IPS-18c (cell line): ENCODE results near the gene TRIM33.
"Not testable (repeated sequence)": the region's sequence is repeated elsewhere in the genome, so short reads cannot be mapped to it uniquely, and the experiment has no call there.

Experiments used
- H3K4me3 ChIP-seq: 2 replicates; pipeline ENCODE4 v1.7.0; 2013; ENCODE audit warnings: low read depth, mild to moderate bottlenecking, low read length, moderate library complexity; ENCODE audit not compliant: insufficient read depth
- H3K9me3 ChIP-seq: one replicate; pipeline ENCODE4 v1.6.1; 2013; ENCODE audit warnings: mild to moderate bottlenecking, low read length, moderate library complexity; ENCODE audit not compliant: control insufficient read depth, insufficient read depth

The TRIM33 gene

GRCh38 chr1:114453361-114453784 lies 57.6 kb downstream of the TRIM33 start:
- Histone ChIP-seq H3K4me3 (no peak overlapping the region), H3K9me3 (no peaks in the 10 kb centered on the region)

- no peaks in the 10 kb centered on the region for H3K9me3 ChIP-seq
- H3K4me3 ChIP-seq: no peak overlapping the region
Measured at GRCh38 chr1:114448370-114449036, 62.5 kb downstream of the TRIM33 start.

GRCh38 chr1:114446198-114446597 lies 64.8 kb downstream of the TRIM33 start:
- H3K4me3 ChIP-seq: no peak overlapping the region
- H3K9me3 ChIP-seq: no peaks in the 10 kb centered on the region

GRCh38 chr1:114443226-114443625 lies 67.8 kb downstream of the TRIM33 start:
- H3K4me3 ChIP-seq, H3K9me3 ChIP-seq: not testable (repeated sequence)

- Histone ChIP-seq H3K4me3 (no peak overlapping the region), H3K9me3 (no peaks in the 10 kb centered on the region)
Measured at GRCh38 chr1:114441332-114441731, 69.7 kb downstream of the TRIM33 start.

- Histone ChIP-seq H3K4me3 (no peak overlapping the region), H3K9me3 (no peaks in the 10 kb centered on the region)
Measured at GRCh38 chr1:114439369-114439768, 71.6 kb downstream of the TRIM33 start.

GRCh38 chr1:114437812-114438211 lies 73.2 kb downstream of the TRIM33 start:
- Histone ChIP-seq H3K4me3 (no peak overlapping the region), H3K9me3 (no peaks in the 10 kb centered on the region)

GRCh38 chr1:114436799-114437198 lies 74.2 kb downstream of the TRIM33 start:
- Histone ChIP-seq H3K9me3 (no peaks in the 10 kb centered on the region), H3K4me3 (no peak overlapping the region)

- no peaks in the 10 kb centered on the region for H3K9me3 ChIP-seq
- no peak overlapping the region for H3K4me3 ChIP-seq
Measured at GRCh38 chr1:114435088-114435715, 75.8 kb downstream of the TRIM33 start.

GRCh38 chr1:114431026-114431425 lies 80.0 kb downstream of the TRIM33 start:
- Histone ChIP-seq H3K4me3 (no peak overlapping the region), H3K9me3 (no peaks in the 10 kb centered on the region)

GRCh38 chr1:114428083-114428754 lies 82.8 kb downstream of the TRIM33 start:
- Histone ChIP-seq H3K4me3 (no peak overlapping the region), H3K9me3 (no peaks in the 10 kb centered on the region)

- Histone ChIP-seq H3K9me3 (no peaks in the 10 kb centered on the region), H3K4me3 (no peak overlapping the region)
Measured at GRCh38 chr1:114427612-114428011, 83.4 kb downstream of the TRIM33 start.

GRCh38 chr1:114423455-114423854 lies 87.5 kb downstream of the TRIM33 start:
- Histone ChIP-seq H3K4me3 (no peak overlapping the region), H3K9me3 (no peaks in the 10 kb centered on the region)

- not testable (repeated sequence) for H3K4me3 ChIP-seq
Measured at GRCh38 chr1:114418948-114419347, 92.1 kb downstream of the TRIM33 start.

GRCh38 chr1:114397601-114398000 lies 113.4 kb downstream of the TRIM33 start:
- H3K4me3 ChIP-seq: no peak overlapping the region

More at GRCh38 chr1:114418948-114419347, 92.1 kb downstream of the TRIM33 start:
- not testable (repeated sequence) for H3K9me3 ChIP-seq

GRCh38 chr1:114395863-114396262 lies 115.1 kb downstream of the TRIM33 start:
- Histone ChIP-seq H3K9me3 (peaks cover 2% of the 10 kb centered on the region), H3K4me3 (no peak overlapping the region)

More at GRCh38 chr1:114397601-114398000, 113.4 kb downstream of the TRIM33 start:
- H3K9me3 ChIP-seq: peaks cover 2% of the 10 kb centered on the region

GRCh38 chr1:114390960-114391359 lies 120.0 kb downstream of the TRIM33 start:
- no peak overlapping the region for H3K4me3 ChIP-seq
- peaks cover under 1% of the 10 kb centered on the region for H3K9me3 ChIP-seq

GRCh38 chr1:114390361-114390760 lies 120.6 kb downstream of the TRIM33 start:
- H3K9me3 ChIP-seq: peaks cover 4% of the 10 kb centered on the region
- no peak overlapping the region for H3K4me3 ChIP-seq
